ENCODE measurements around the gene RAB4A.

The RAB4A gene

GRCh38 chr1:229270547-229271447 is at the start of gene RAB4A (continued):
- TF ChIP-seq WT1 (tag by site-specific recombination; IDR thresholded peaks at IDR 0.05): no peak
- TF ChIP-seq, protein P1, sequence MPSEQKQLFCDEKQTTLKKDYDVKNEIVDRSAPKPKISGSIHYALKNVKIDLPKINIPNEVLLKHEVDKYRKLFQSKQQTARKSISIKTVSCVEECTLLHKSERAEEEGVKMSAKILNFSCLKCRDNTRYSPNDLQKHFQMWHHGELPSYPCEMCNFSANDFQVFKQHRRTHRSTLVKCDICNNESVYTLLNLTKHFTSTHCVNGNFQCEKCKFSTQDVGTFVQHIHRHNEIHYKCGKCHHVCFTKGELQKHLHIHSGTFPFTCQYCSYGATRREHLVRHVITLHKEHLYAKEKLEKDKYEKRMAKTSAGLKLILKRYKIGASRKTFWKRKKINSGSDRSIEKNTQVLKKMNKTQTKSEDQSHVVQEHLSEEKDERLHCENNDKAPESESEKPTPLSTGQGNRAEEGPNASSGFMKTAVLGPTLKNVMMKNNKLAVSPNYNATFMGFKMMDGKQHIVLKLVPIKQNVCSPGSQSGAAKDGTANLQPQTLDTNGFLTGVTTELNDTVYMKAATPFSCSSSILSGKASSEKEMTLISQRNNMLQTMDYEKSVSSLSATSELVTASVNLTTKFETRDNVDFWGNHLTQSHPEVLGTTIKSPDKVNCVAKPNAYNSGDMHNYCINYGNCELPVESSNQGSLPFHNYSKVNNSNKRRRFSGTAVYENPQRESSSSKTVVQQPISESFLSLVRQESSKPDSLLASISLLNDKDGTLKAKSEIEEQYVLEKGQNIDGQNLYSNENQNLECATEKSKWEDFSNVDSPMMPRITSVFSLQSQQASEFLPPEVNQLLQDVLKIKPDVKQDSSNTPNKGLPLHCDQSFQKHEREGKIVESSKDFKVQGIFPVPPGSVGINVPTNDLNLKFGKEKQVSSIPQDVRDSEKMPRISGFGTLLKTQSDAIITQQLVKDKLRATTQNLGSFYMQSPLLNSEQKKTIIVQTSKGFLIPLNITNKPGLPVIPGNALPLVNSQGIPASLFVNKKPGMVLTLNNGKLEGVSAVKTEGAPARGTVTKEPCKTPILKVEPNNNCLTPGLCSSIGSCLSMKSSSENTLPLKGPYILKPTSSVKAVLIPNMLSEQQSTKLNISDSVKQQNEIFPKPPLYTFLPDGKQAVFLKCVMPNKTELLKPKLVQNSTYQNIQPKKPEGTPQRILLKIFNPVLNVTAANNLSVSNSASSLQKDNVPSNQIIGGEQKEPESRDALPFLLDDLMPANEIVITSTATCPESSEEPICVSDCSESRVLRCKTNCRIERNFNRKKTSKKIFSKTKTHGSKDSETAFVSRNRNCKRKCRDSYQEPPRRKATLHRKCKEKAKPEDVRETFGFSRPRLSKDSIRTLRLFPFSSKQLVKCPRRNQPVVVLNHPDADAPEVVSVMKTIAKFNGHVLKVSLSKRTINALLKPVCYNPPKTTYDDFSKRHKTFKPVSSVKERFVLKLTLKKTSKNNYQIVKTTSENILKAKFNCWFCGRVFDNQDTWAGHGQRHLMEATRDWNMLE (tag by site-specific recombination; conservative IDR thresholded peaks at IDR 0.05; ENCODE audit: low read depth): peak; percentile 57
- no peak for TF ChIP-seq ZNF707 (tag by site-specific recombination; IDR thresholded peaks at IDR 0.05)
- TF ChIP-seq ZNF221 (tag by site-specific recombination; IDR thresholded peaks at IDR 0.05; ENCODE audit: borderline replicate concordance): no peak
- TF ChIP-seq, protein P2, sequence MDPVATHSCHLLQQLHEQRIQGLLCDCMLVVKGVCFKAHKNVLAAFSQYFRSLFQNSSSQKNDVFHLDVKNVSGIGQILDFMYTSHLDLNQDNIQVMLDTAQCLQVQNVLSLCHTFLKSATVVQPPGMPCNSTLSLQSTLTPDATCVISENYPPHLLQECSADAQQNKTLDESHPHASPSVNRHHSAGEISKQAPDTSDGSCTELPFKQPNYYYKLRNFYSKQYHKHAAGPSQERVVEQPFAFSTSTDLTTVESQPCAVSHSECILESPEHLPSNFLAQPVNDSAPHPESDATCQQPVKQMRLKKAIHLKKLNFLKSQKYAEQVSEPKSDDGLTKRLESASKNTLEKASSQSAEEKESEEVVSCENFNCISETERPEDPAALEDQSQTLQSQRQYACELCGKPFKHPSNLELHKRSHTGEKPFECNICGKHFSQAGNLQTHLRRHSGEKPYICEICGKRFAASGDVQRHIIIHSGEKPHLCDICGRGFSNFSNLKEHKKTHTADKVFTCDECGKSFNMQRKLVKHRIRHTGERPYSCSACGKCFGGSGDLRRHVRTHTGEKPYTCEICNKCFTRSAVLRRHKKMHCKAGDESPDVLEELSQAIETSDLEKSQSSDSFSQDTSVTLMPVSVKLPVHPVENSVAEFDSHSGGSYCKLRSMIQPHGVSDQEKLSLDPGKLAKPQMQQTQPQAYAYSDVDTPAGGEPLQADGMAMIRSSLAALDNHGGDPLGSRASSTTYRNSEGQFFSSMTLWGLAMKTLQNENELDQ (tag by site-specific recombination; IDR thresholded peaks at IDR 0.05; ENCODE audit: low read depth): no peak
- no peak for TF ChIP-seq ZBTB17 (tag by site-specific recombination; IDR thresholded peaks at IDR 0.05)
- peak; percentile 26; the same call in 1 of the 2 replicates for TF ChIP-seq ZNF76 (tag by site-specific recombination; IDR thresholded peaks at IDR 0.05; ENCODE audit: borderline replicate concordance, low read depth)
- TF ChIP-seq ZIC2 (tag by site-specific recombination; IDR thresholded peaks at IDR 0.05): no peak
- TF ChIP-seq ZNF624 (tag by site-specific recombination; IDR thresholded peaks at IDR 0.05): no peak
- TF ChIP-seq HIC1 (tag by site-specific recombination; IDR thresholded peaks at IDR 0.05): peak; percentile 86
- no peak for TF ChIP-seq ZNF626 (tag by site-specific recombination; IDR thresholded peaks at IDR 0.05)
- TF ChIP-seq ZNF501 (tag by site-specific recombination; IDR thresholded peaks at IDR 0.05): peak; percentile 76; the same call in 1 of the 2 replicates
- TF ChIP-seq YY1 (tag by site-specific recombination; IDR thresholded peaks at IDR 0.05): peak; percentile 79; the same call in 1 of the 2 replicates
- TF ChIP-seq ZNF24 (tag by site-specific recombination; IDR thresholded peaks at IDR 0.05): peak; percentile 55; the same call in 1 of the 2 replicates
- TF ChIP-seq, protein P3, sequence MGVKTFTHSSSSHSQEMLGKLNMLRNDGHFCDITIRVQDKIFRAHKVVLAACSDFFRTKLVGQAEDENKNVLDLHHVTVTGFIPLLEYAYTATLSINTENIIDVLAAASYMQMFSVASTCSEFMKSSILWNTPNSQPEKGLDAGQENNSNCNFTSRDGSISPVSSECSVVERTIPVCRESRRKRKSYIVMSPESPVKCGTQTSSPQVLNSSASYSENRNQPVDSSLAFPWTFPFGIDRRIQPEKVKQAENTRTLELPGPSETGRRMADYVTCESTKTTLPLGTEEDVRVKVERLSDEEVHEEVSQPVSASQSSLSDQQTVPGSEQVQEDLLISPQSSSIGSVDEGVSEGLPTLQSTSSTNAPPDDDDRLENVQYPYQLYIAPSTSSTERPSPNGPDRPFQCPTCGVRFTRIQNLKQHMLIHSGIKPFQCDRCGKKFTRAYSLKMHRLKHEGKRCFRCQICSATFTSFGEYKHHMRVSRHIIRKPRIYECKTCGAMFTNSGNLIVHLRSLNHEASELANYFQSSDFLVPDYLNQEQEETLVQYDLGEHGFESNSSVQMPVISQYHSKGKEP (tag by site-specific recombination; IDR thresholded peaks at IDR 0.05): peak; percentile 42; the same call in 1 of the 2 replicates
- TF ChIP-seq HOXC10 (CRISPR knock-in tag; IDR thresholded peaks at IDR 0.05): no peak
- TF ChIP-seq ZNF664 (tag by site-specific recombination; IDR thresholded peaks at IDR 0.05): no peak
- TF ChIP-seq ZNF843 (tag by site-specific recombination; IDR thresholded peaks at IDR 0.05): no peak; the same call in 1 of the 2 replicates
- no peak for TF ChIP-seq ZNF23 (tag by site-specific recombination; IDR thresholded peaks at IDR 0.05; ENCODE audit: borderline replicate concordance)
- TF ChIP-seq OVOL3 (tag by site-specific recombination; IDR thresholded peaks at IDR 0.05): no peak
- 0 out of 2 replicates have a peak, but pooled peaks have one; percentile 16 for TF ChIP-seq ZNF629 (tag by site-specific recombination; IDR thresholded peaks at IDR 0.05)
- TF ChIP-seq ZXDB (tag by site-specific recombination; IDR thresholded peaks at IDR 0.05): peak; percentile 81
- TF ChIP-seq ZNF140 (tag by site-specific recombination; IDR thresholded peaks at IDR 0.05): no peak
- TF ChIP-seq ZSCAN23 (tag by site-specific recombination; IDR thresholded peaks at IDR 0.05): no peak
- no peak for TF ChIP-seq ZNF623 (tag by site-specific recombination; IDR thresholded peaks at IDR 0.05)
- TF ChIP-seq ZNF555 (tag by site-specific recombination; conservative IDR thresholded peaks at IDR 0.05): no peak
- no peak for TF ChIP-seq ZNF645 (tag by site-specific recombination; IDR thresholded peaks at IDR 0.05)

All from HEK293 (cell line).